Measurements from ENCODE around the gene GART.
"Not testable (repeated sequence)": the region's sequence is repeated elsewhere in the genome, so short reads cannot be mapped to it uniquely, and the experiment has no call there.

The GART gene

GRCh38 chr21:33478935-33479678 lies 62.8 kb downstream of the GART start:
- no peaks in the 10 kb centered on the region for H3K9me3 ChIP-seq (ENCODE audit: severe bottlenecking)
- H3K36me3 ChIP-seq: no peaks in the 10 kb centered on the region
- H3K4me3 ChIP-seq (ENCODE audit: low read depth, low read length): peak overlapping the region; percentile 58
- no peak for DNase-seq
- H3K27ac ChIP-seq: peak overlapping the region; percentile 88
- no peaks in the 10 kb centered on the region for H3K27me3 ChIP-seq (ENCODE audit: insufficient read depth, low read depth, severe bottlenecking)
- TF ChIP-seq CTCF (IDR thresholded peaks at IDR 0.05; ENCODE audit: low read depth, low read length): peak; percentile 23

- Histone ChIP-seq H3K27ac (no peak overlapping the region; the same call in 1 of the 2 replicates), H3K36me3 (peaks cover 2% of the 10 kb centered on the region), H3K4me3 (ENCODE audit: low read depth, low read length) (peak overlapping the region; percentile 58), H3K27me3 (ENCODE audit: insufficient read depth, low read depth, severe bottlenecking) (no peaks in the 10 kb centered on the region), H3K9me3 (ENCODE audit: severe bottlenecking) (no peaks in the 10 kb centered on the region)
- TF ChIP-seq CTCF (IDR thresholded peaks at IDR 0.05; ENCODE audit: low read depth, low read length): no peak
- no peak for DNase-seq
Observed at GRCh38 chr21:33478182-33478581, 63.7 kb downstream of the GART start.

GRCh38 chr21:33477066-33477465 lies 64.9 kb downstream of the GART start:
- DNase-seq: no peak
- Histone ChIP-seq H3K9me3 (ENCODE audit: severe bottlenecking) (peaks cover 2% of the 10 kb centered on the region), H3K4me3 (ENCODE audit: low read depth, low read length) (no peak overlapping the region), H3K36me3 (peaks cover 2% of the 10 kb centered on the region), H3K27ac (no peak overlapping the region), H3K27me3 (ENCODE audit: insufficient read depth, low read depth, severe bottlenecking) (no peaks in the 10 kb centered on the region)
- no peak for TF ChIP-seq CTCF (IDR thresholded peaks at IDR 0.05; ENCODE audit: low read depth, low read length)

- peaks cover 2% of the 10 kb centered on the region for H3K9me3 ChIP-seq (ENCODE audit: severe bottlenecking)
- DNase-seq: no peak
- TF ChIP-seq CTCF (IDR thresholded peaks at IDR 0.05; ENCODE audit: low read depth, low read length): no peak
- H3K4me3 ChIP-seq (ENCODE audit: low read depth, low read length): no peak overlapping the region
- peaks cover 2% of the 10 kb centered on the region for H3K36me3 ChIP-seq
- H3K27ac ChIP-seq: no peak overlapping the region
- no peaks in the 10 kb centered on the region for H3K27me3 ChIP-seq (ENCODE audit: insufficient read depth, low read depth, severe bottlenecking)
Observed at GRCh38 chr21:33473344-33473743, 68.6 kb downstream of the GART start.

GRCh38 chr21:33470701-33471100 lies 71.2 kb downstream of the GART start:
- Histone ChIP-seq H3K27me3 (ENCODE audit: insufficient read depth, low read depth, severe bottlenecking) (no peaks in the 10 kb centered on the region), H3K9me3 (ENCODE audit: severe bottlenecking) (peaks cover 2% of the 10 kb centered on the region), H3K27ac (peak overlapping the region; percentile 74), H3K36me3 (peaks cover 5% of the 10 kb centered on the region), H3K4me3 (ENCODE audit: low read depth, low read length) (no peak overlapping the region)
- no peak for DNase-seq
- TF ChIP-seq CTCF (IDR thresholded peaks at IDR 0.05; ENCODE audit: low read depth, low read length): no peak

GRCh38 chr21:33469183-33469582 lies 72.7 kb downstream of the GART start:
- not testable (repeated sequence) for DNase-seq; H3K4me3 ChIP-seq (ENCODE audit: low read depth, low read length); H3K9me3 ChIP-seq (ENCODE audit: severe bottlenecking); H3K27ac ChIP-seq; H3K27me3 ChIP-seq (ENCODE audit: insufficient read depth, low read depth, severe bottlenecking); H3K36me3 ChIP-seq

Measured in WERI-Rb-1 (cell line).